Omental fat pad (tissue), 4 donors: ENCODE results near the gene CARD16. TPM values are rescaled to one million over a fixed set of nuclear protein-coding genes. Genes with fewer than 3 reads are reported as not detected.

ENCODE experiments used
- ATAC-seq: fragments of 150-250 bp; one replicate; pipeline ENCODE4 v1.9.1; 2016; ENCODE audit warnings: mild to moderate bottlenecking, moderate library complexity; ENCODE audit not compliant: low FRiP score
- DNase-seq: peaks from one replicate; pipeline ENCODE4 v3.0.0-alpha.2; 2019; ENCODE audit warnings: low spot score
- total RNA-seq, 4 donors: library from RNA; depleted of rRNA; stranded (reverse); fragments of >200 nt; gene quantifications; one replicate each; pipeline ENCODE4 v1.1.0, GENCODE V29; 2016
- TF ChIP-seq, protein P1 (sequence below), 3 donors: fragments of 450-650 bp; IDR thresholded peaks; one replicate each; pipeline ENCODE4 v1.5.1; 2016 to 2017; ENCODE audit warnings: antibody characterized with exemption in 3 of 3, mild to moderate bottlenecking in 3 of 3, moderate library complexity in 2 of 3

Gene CARD16
- total RNA-seq, 4 donors from 2014 or later, result 8.8 to 22.2 (median 11.8) TPM

DNA sequence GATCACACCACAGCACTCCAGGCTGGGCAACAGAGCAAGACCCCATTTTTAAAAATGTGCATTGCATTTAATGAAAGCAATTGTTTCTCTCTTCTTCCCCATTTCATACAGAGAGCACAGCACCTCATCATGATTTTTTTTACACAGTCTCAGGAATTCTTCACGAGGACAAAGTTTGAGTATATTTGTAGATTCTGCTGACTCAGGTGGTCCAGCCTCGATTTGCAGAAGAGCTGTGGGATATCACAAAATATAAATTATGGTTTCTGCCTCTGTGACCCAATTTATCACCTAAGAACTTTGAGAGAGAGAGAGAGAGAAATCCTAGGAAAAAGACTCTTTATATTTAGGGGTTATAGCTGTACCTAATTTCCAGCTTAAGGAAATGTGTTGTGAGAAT is 42.0 kb downstream of the CARD16 start:
- ATAC-seq, result no peak

DNA sequence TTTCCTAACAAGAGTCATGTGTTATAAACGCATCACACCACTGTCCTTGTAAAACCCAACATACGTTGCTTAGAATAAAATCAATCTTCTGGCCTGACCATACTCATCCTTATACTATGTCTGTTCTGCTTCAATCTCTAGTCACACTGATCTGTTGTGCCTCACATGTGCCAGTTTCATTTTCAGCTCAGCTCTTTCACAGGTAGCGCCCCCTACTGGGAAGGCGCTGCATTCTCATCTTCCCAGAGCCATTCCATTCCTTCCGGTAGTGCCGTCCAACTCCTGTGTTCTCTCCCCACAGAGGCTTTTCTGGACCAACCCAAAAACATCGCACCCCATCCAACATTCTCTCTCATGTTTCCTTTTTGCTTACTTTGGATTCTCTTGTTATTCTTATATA is 44.3 kb downstream of the CARD16 start:
- TF ChIP-seq, protein P1, sequence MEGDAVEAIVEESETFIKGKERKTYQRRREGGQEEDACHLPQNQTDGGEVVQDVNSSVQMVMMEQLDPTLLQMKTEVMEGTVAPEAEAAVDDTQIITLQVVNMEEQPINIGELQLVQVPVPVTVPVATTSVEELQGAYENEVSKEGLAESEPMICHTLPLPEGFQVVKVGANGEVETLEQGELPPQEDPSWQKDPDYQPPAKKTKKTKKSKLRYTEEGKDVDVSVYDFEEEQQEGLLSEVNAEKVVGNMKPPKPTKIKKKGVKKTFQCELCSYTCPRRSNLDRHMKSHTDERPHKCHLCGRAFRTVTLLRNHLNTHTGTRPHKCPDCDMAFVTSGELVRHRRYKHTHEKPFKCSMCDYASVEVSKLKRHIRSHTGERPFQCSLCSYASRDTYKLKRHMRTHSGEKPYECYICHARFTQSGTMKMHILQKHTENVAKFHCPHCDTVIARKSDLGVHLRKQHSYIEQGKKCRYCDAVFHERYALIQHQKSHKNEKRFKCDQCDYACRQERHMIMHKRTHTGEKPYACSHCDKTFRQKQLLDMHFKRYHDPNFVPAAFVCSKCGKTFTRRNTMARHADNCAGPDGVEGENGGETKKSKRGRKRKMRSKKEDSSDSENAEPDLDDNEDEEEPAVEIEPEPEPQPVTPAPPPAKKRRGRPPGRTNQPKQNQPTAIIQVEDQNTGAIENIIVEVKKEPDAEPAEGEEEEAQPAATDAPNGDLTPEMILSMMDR (IDR thresholded peaks at IDR 0.05), result no peak
- no peak for DNase-seq
- no peak for ATAC-seq

More for the DNA sequence above, 42.0 kb downstream of the CARD16 start:
- TF ChIP-seq, protein P1 (IDR thresholded peaks at IDR 0.05), result no peak
- no peak for DNase-seq

DNA sequence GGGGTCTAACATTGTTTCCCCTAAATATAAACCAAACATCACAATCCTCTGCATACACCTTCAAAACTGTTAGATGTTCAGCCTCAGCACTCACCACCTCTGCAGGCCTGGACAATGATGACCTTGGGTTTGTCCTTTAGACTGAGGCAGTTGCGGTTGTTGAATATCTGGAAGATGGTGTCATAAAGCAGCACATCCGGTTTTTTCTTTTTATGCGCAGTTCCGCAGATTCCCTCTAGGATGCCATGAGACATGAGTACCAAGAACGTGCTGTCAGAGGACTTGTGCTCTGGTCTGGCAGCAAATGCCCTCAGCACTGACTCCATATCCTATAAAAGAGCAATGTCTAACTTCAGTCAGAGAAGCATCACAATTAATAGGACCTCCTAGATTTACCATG is 45.0 kb downstream of the CARD16 start:
- no peak for DNase-seq
- ATAC-seq, result no peak
- TF ChIP-seq, protein P1 (IDR thresholded peaks at IDR 0.05), result no peak

DNA sequence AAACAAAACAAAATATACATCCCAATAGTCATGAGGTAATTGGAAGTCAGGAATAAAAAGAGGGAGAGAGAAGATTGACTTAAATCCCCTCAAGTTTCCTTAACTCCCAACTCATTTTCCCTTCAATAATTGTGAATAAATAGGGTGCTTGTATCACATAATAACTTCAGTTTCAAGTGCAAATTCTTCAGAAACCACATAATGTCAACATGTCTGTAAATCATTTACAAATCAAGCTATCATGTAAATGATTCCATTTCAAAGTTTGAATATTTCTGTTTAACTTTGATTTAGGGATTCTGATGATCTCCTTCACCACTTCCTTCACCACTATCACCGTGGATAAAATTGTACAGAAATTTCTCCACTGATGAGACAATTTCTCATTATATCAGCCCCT is 45.4 kb downstream of the CARD16 start:
- TF ChIP-seq, protein P1 (IDR thresholded peaks at IDR 0.05), result no peak
- ATAC-seq (no peak), DNase-seq (no peak)

DNA sequence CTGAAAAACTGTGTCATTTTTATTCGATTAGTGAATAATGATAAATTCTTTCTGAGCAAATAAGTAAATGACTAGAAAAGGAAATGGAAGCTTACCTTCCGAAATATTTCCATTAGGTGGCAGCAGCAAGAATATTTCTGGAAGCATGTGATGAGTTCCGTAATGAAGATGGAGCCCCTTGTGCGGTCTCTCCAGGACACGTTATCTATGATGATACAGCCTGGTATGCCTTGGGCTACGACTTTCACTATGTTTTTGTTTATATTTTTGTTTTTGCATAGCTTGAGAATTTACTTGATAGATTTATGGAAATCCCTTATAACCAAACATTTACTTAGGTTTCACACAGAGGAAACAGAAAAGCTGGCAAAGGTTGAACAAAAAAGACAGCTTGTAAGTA is 47.8 kb downstream of the CARD16 start:
- no peak for ATAC-seq
- DNase-seq, result no peak
- TF ChIP-seq, protein P1 (IDR thresholded peaks at IDR 0.05), result no peak

DNA sequence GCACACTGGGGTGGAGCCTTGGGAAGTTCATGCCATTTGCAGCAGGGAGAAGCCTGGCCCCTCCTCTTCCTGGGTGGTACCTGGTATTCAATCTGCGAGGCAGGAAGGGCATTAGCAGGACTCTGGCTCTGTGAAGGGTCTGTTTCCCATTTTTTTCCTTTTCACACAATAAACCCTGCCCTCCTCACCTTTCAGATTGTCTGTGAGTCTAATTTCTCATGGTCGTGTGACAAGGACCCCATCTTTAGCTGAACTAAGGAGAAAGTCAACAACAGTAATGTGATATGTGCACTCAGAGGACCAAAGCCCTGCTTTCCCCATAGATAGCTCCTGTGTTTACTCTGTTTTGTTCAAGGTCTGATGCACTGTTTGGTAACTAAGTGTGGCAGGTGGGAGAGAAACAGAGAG is 50.1 kb downstream of the CARD16 start:
- TF ChIP-seq, protein P1 (IDR thresholded peaks at IDR 0.05), result no peak
- ATAC-seq (no peak), DNase-seq (no peak)

DNA sequence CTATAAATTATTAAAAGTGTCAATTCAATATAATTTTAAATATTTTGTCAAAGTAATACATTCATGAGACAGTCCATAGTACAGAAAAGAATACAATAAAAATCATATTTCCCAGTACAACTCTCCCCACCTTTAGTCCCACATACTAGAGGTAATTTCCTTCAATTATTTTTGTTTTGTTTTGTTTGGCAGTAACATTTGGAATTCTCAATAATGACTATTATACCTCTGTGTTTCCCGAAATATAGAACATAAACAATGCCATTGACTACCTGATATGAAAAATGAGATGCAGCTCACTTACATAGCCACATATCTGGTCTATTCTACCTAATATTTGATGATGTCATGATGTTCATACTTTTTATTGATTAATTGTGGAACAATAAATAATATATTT is 52.4 kb downstream of the CARD16 start:
- TF ChIP-seq, protein P1 (IDR thresholded peaks at IDR 0.05), result no peak
- DNase-seq (no peak), ATAC-seq (no peak)
